BLaER1 (cell line): ENCODE data around the gene ADARB1.

Experiments used
- H3K27ac ChIP-seq: shearing (Covaris generic); formaldehyde crosslinking; 2 replicates; pipeline ENCODE4 v1.8.1; 2022
- H3K27me3 ChIP-seq: shearing (Covaris generic); formaldehyde crosslinking; 2 replicates; pipeline ENCODE4 v1.8.1; 2022
- H3K36me3 ChIP-seq: shearing (Covaris generic); formaldehyde crosslinking; 2 replicates; pipeline ENCODE4 v1.8.1; 2022
- H3K4me1 ChIP-seq: shearing (Covaris generic); formaldehyde crosslinking; 2 replicates; pipeline ENCODE4 v1.8.1; 2022
- H3K4me2 ChIP-seq: shearing (Covaris generic); formaldehyde crosslinking; 2 replicates; pipeline ENCODE4 v1.8.1; 2022
- H3K4me3 ChIP-seq: shearing (Covaris generic); formaldehyde crosslinking; 2 replicates; pipeline ENCODE4 v1.8.1; 2022
- H3K9ac ChIP-seq: shearing (Covaris generic); formaldehyde crosslinking; 2 replicates; pipeline ENCODE4 v1.8.1; 2022
- H3K9me3 ChIP-seq: shearing (Covaris generic); formaldehyde crosslinking; 2 replicates; pipeline ENCODE4 v1.8.1; 2022
- H4K20me1 ChIP-seq: shearing (Covaris generic); formaldehyde crosslinking; 2 replicates; pipeline ENCODE4 v1.8.1; 2022
- Cebpa-rat ChIP-seq: shearing (Covaris generic); IDR thresholded peaks from 2 replicates; pipeline ENCODE4 v1.8.1; 2022

The ADARB1 gene

DNA sequence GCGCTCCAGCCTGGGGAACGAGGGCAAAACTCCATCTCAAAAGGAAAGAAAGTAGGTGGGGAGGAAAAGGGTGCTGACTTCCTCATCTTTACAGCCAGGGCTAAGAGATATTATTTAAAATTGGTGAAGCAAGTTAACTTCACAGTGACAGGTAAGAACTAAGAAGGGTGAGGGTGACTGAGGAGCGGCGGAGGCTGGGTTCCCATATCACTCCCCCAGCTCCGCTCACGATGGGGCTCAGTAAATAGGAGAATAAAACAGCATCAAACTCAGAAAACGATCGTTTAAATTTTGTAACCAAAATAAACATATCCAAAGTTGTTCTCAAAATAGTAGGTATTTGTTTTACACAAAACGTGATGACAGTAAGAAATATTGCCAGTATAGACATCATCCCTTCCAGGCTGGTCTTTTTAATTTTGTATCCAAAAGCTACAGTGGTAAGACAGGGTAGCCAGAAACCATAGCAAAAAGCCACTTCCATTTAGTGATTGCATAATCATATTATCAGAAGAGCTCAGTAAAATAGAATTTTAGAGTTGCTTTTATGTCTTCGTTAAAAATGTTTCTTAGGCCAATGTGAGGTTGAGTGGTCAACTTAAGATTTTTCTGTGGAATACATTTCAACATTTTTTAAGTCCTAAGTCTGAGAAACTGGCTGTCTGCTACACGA is 26.2 kb upstream of the ADARB1 start:
- H3K36me3 ChIP-seq, result no peaks in the 10 kb centered on the region
- no peak overlapping the region for H3K4me2 ChIP-seq
- H3K4me1 ChIP-seq, result peaks cover 16% of the 10 kb centered on the region
- no peak overlapping the region for H3K27ac ChIP-seq
- TF ChIP-seq Cebpa-rat, result peak; percentile 49; the same call in 1 of the 2 replicates
- no peak overlapping the region for H3K4me3 ChIP-seq
- H4K20me1 ChIP-seq, result no peaks in the 10 kb centered on the region
- peaks cover 3% of the 10 kb centered on the region; the same call in 1 of the 2 replicates for H3K27me3 ChIP-seq
- no peak overlapping the region for H3K9ac ChIP-seq
- H3K9me3 ChIP-seq, result peaks cover 36% of the 10 kb centered on the region

- no peak overlapping the region for H3K9ac ChIP-seq
- no peak for TF ChIP-seq Cebpa-rat
- peaks cover 8% of the 10 kb centered on the region for H3K4me1 ChIP-seq
- H3K36me3 ChIP-seq, result no peaks in the 10 kb centered on the region
- H3K4me2 ChIP-seq, result no peak overlapping the region
- H4K20me1 ChIP-seq, result no peaks in the 10 kb centered on the region
- H3K27me3 ChIP-seq, result no peaks in the 10 kb centered on the region
- H3K9me3 ChIP-seq, result peaks cover 36% of the 10 kb centered on the region
- H3K27ac ChIP-seq, result no peak overlapping the region
- no peak overlapping the region for H3K4me3 ChIP-seq
Observed at GRCh38 chr21:45048968-45049367, 25.4 kb upstream of the ADARB1 start.

DNA sequence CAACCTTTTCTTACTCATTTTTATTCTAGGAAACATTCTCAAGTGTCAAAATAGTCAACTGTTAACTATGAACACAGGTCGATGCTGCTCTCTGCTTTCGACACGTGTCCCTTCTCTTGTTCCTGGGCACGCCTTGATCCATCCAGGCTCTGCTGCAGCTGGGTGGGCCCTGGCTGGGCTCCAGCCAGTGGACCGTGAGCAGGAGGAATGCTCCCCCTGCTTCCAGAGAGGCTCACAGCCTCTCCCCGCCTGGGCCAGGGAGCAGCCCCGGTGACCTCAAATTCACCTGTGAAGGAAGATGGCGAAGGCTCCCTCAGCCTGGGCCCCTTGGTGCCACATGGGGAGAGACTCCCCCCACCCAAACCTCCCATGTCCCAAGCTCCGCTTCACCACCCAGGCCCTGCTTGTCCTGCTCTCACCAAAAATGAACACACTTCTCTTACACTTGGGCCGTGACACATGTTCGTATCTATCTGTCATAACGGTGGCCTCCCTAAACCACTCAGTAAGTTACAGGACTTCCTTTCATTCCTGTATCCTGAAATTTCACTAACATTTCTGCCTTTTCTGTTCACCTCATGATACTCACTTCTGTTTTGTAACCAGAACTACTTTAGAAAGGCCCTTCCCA is 24.6 kb upstream of the ADARB1 start:
- Histone ChIP-seq H4K20me1 (no peaks in the 10 kb centered on the region), H3K27ac (no peak overlapping the region), H3K4me1 (peaks cover 14% of the 10 kb centered on the region), H3K36me3 (no peaks in the 10 kb centered on the region), H3K4me3 (no peak overlapping the region), H3K27me3 (no peaks in the 10 kb centered on the region), H3K4me2 (no peak overlapping the region), H3K9ac (no peak overlapping the region), H3K9me3 (peaks cover 33% of the 10 kb centered on the region)
- TF ChIP-seq Cebpa-rat, result no peak

DNA sequence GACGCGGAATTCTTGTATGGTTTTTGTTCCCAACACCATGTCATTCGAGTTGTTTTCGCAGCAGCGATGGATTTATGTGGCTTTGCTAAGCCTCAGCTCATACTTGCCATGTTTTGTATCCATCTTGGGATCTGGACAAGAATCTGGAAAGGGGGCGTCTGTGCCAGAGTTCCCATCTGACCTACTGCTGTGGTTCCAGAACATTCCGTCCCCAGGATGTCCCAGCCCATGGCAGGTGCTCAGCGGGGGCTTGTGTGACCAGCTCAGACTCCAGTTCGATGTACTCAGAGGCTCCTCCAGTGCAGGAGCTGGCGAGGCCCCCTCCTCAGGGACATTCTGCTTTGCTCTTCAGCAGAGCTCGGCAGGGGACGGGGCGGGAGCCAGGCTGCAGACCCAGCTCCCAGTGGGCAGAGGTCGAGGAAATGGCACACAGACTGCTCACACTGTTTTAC is 24.0 kb upstream of the ADARB1 start:
- no peaks in the 10 kb centered on the region for H3K27me3 ChIP-seq
- H3K4me1 ChIP-seq, result peaks cover 20% of the 10 kb centered on the region
- H3K9me3 ChIP-seq, result peaks cover 29% of the 10 kb centered on the region
- H3K4me2 ChIP-seq, result no peak overlapping the region
- no peaks in the 10 kb centered on the region for H3K36me3 ChIP-seq
- H3K4me3 ChIP-seq, result no peak overlapping the region
- no peak overlapping the region for H3K9ac ChIP-seq
- H3K27ac ChIP-seq, result no peak overlapping the region
- no peak for TF ChIP-seq Cebpa-rat
- H4K20me1 ChIP-seq, result no peaks in the 10 kb centered on the region

DNA sequence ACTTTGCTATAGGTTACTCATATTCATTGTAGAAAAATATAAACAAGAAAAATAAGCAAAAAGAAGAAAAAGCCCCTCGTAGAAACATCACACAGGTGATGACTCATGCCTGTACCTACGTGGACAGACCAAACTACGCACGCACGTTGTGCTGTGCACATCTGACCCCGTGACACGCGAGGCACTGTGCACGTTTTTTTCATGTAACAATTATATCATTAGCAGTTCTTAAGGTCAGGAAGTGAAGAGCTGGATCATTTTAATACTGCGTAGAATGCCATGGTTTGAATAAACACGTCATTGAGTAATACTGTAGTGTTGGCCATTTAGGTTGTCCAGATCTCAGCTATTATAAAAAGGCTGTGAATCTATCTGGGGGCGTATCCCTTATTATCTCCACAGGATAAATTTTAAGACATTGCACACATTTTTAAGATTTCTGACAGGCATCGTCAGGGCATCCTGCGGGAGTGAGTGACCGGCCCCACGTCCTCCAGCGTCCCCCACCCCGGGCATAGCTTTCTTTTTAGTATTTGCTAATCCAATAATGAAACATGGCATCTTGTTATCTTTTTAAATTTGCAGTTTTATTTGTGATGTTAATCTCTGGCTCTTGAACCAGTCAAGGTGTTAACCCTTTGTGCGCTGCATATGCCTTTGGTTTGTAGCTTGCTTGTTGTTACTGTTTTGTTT is 23.4 kb upstream of the ADARB1 start:
- TF ChIP-seq Cebpa-rat, result no peak
- Histone ChIP-seq H3K9ac (no peak overlapping the region), H3K9me3 (peaks cover 23% of the 10 kb centered on the region), H4K20me1 (no peaks in the 10 kb centered on the region), H3K27me3 (no peaks in the 10 kb centered on the region), H3K36me3 (no peaks in the 10 kb centered on the region), H3K4me2 (no peak overlapping the region), H3K4me3 (no peak overlapping the region), H3K27ac (no peak overlapping the region), H3K4me1 (peaks cover 25% of the 10 kb centered on the region)

DNA sequence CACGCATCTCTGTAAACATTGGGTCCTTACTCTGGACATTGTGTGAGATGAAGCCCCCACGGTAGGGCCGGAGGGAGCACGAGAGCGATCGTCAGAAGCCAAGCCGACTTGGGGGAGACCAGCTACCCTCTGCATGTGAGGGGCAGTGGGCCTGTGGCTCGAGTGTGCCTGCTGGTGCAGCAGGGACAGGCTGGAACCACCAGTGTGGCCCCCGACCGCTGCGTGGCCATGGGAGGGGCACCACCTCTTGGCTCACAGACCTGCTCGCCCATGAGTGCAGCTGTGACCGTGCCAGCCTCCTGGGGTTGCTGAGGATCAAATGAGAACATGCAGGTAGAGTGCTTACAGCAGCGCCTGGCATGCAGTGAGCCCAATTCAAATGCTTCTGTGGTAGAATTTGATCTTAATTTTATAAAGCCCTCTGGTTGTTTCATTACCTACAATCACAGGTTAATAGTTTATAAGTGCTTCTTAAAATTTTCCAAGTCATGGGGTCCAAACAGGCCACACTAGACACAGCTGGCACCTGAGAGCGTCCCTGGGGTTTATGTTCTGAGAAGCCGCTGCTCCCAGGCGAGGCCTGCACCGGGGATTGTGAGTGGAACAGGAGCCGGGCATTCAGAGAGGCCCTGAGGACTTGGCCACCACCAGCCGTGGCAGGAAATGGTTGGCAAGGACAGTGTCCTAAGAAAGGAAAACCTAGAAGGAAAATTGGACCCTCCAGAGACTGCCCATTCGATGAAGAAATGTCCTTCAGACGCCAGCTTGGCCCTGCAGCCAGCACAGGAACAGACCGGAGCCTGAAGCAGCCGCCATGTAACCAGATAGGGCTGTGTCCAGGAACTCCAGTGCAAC is 22.6 kb upstream of the ADARB1 start:
- H3K36me3 ChIP-seq, result no peaks in the 10 kb centered on the region
- no peaks in the 10 kb centered on the region for H3K27me3 ChIP-seq
- H3K27ac ChIP-seq, result no peak overlapping the region
- no peaks in the 10 kb centered on the region for H4K20me1 ChIP-seq
- no peak overlapping the region for H3K9ac ChIP-seq
- no peak overlapping the region for H3K4me3 ChIP-seq
- peak overlapping the region; percentile 9; the same call in 1 of the 2 replicates for H3K4me2 ChIP-seq
- H3K4me1 ChIP-seq, result peaks cover 34% of the 10 kb centered on the region
- no peak for TF ChIP-seq Cebpa-rat
- peaks cover 14% of the 10 kb centered on the region for H3K9me3 ChIP-seq

DNA sequence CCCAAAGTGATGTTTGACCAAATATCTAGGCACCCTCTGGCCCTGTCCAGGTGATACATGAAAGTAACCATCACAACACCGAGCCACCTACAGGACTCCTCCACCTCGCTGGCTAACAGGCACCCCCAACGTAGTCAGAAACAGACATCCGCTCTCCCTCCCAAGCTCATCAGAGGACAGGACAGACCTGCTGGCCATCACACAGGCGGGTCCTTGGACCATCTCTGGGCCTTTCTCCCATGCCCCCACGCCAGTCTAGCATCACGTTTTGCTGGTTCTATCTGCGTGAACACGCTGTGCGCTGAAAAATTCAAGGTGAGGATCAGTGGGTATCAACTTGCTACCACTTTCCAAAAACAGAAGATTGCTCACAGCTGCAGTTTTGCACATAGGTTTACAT is 21.4 kb upstream of the ADARB1 start:
- H3K9me3 ChIP-seq, result peaks cover 3% of the 10 kb centered on the region; the same call in 1 of the 2 replicates
- no peak overlapping the region for H3K4me3 ChIP-seq
- no peaks in the 10 kb centered on the region for H3K36me3 ChIP-seq
- H3K4me2 ChIP-seq, result no peak overlapping the region
- peaks cover 39% of the 10 kb centered on the region for H3K4me1 ChIP-seq
- no peaks in the 10 kb centered on the region for H4K20me1 ChIP-seq
- no peak for TF ChIP-seq Cebpa-rat
- no peaks in the 10 kb centered on the region for H3K27me3 ChIP-seq
- H3K9ac ChIP-seq, result no peak overlapping the region
- H3K27ac ChIP-seq, result no peak overlapping the region

GRCh38 chr21:45053561-45054226 is 20.7 kb upstream of the ADARB1 start:
- TF ChIP-seq Cebpa-rat, result no peak
- H3K4me3 ChIP-seq, result no peak overlapping the region
- H3K9me3 ChIP-seq, result no peaks in the 10 kb centered on the region
- H3K9ac ChIP-seq, result no peak overlapping the region
- no peak overlapping the region for H3K27ac ChIP-seq
- H3K4me1 ChIP-seq, result peaks cover 39% of the 10 kb centered on the region
- no peaks in the 10 kb centered on the region for H4K20me1 ChIP-seq
- no peaks in the 10 kb centered on the region for H3K36me3 ChIP-seq
- H3K27me3 ChIP-seq, result no peaks in the 10 kb centered on the region
- peak overlapping the region; percentile 79; the same call in 1 of the 2 replicates for H3K4me2 ChIP-seq
